ENCODE results near the gene PTPRG. TPM values are rescaled to one million over a fixed set of nuclear protein-coding genes. Genes with fewer than 3 reads are reported as not detected.

Gene PTPRG
- total RNA-seq, 2 experiments from 2014 or later: 0.03 to 0.05 TPM

- H3K36me3 ChIP-seq (ENCODE audit: insufficient read depth, low read length): no peaks in the 10 kb centered on the region
- no peaks in the 10 kb centered on the region for H3K27me3 ChIP-seq (ENCODE audit: control insufficient read depth in 1 of 2, insufficient read depth in 2 of 2, low read length in 2 of 2)
- Mint-ChIP-seq H3K9me3 (no peaks in the 10 kb centered on the region), H3K4me1 (ENCODE audit: low read depth) (no peaks in the 10 kb centered on the region), H3K27me3 (peaks cover 7% of the 10 kb centered on the region), H3K27ac (no peak overlapping the region), H3K4me3 (no peak overlapping the region), H3K36me3 (ENCODE audit: low read depth) (no peaks in the 10 kb centered on the region)
- H3K9me3 ChIP-seq (ENCODE audit: control insufficient read depth in 1 of 2, insufficient read depth in 1 of 2, low read length in 2 of 2): no peaks in the 10 kb centered on the region
- DNase-seq (no peak), ATAC-seq (ENCODE audit: poor library complexity) (no peak)
- no peak overlapping the region for H3K4me3 ChIP-seq (ENCODE audit: low read length)
- ChIA-PET CTCF (interaction anchor here (1.2 kb wide), 1 partner anchor 21 kb away, joined by 3 read pairs; no protein-coding TSS in a partner anchor), POLR2A (no interaction called here)
- no peak overlapping the region for H3K27ac ChIP-seq (ENCODE audit: low read depth in 1 of 2, low read length in 2 of 2)
- H3K4me1 ChIP-seq (ENCODE audit: insufficient read depth, low read length): no peaks in the 10 kb centered on the region
- no peak for TF ChIP-seq CTCF (IDR thresholded peaks at IDR 0.05)
- intact Hi-C loops (cut with DNase I, micrococcal nuclease): no loop called here
Measured at GRCh38 chr3:61960976-61961375, 399.6 kb downstream of the PTPRG start.

GRCh38 chr3:61961900-61962299, 400.5 kb downstream of the PTPRG start:
- no peak overlapping the region for H3K27ac Mint-ChIP-seq
- CTCF ChIA-PET: no interaction called here
- no peak overlapping the region for H3K4me3 ChIP-seq (ENCODE audit: low read length)

GRCh38 chr3:61964566-61964965, 403.2 kb downstream of the PTPRG start:
- no peak overlapping the region for H3K4me3 ChIP-seq (ENCODE audit: low read length)

More at GRCh38 chr3:61961900-61962299, 400.5 kb downstream of the PTPRG start:
- no peaks in the 10 kb centered on the region for H3K9me3 Mint-ChIP-seq
- Histone ChIP-seq H3K27me3 (ENCODE audit: control insufficient read depth in 1 of 2, insufficient read depth in 2 of 2, low read length in 2 of 2) (no peaks in the 10 kb centered on the region), H3K4me1 (ENCODE audit: insufficient read depth, low read length) (no peaks in the 10 kb centered on the region), H3K27ac (ENCODE audit: low read depth in 1 of 2, low read length in 2 of 2) (no peak overlapping the region), H3K9me3 (ENCODE audit: control insufficient read depth in 1 of 2, insufficient read depth in 1 of 2, low read length in 2 of 2) (no peaks in the 10 kb centered on the region), H3K36me3 (ENCODE audit: insufficient read depth, low read length) (no peaks in the 10 kb centered on the region)
- ATAC-seq (ENCODE audit: poor library complexity) (no peak), DNase-seq (no peak)
- no peak for TF ChIP-seq CTCF (IDR thresholded peaks at IDR 0.05)
- H3K4me1 Mint-ChIP-seq (ENCODE audit: low read depth): no peaks in the 10 kb centered on the region
- POLR2A ChIA-PET: no interaction called here
- peaks cover 7% of the 10 kb centered on the region for H3K27me3 Mint-ChIP-seq
- H3K36me3 Mint-ChIP-seq (ENCODE audit: low read depth): no peaks in the 10 kb centered on the region
- no peak overlapping the region for H3K4me3 Mint-ChIP-seq
- intact Hi-C loops (cut with DNase I, micrococcal nuclease): no loop called here

More at GRCh38 chr3:61964566-61964965, 403.2 kb downstream of the PTPRG start:
- POLR2A ChIA-PET: no interaction called here
- H3K4me3 Mint-ChIP-seq: no peak overlapping the region
- no peaks in the 10 kb centered on the region for H3K9me3 ChIP-seq (ENCODE audit: control insufficient read depth in 1 of 2, insufficient read depth in 1 of 2, low read length in 2 of 2)
- H3K27ac Mint-ChIP-seq: no peak overlapping the region
- H3K27ac ChIP-seq (ENCODE audit: low read depth in 1 of 2, low read length in 2 of 2): no peak overlapping the region
- H3K36me3 Mint-ChIP-seq (ENCODE audit: low read depth): no peaks in the 10 kb centered on the region
- TF ChIP-seq CTCF (IDR thresholded peaks at IDR 0.05): no peak
- no peaks in the 10 kb centered on the region for H3K4me1 Mint-ChIP-seq (ENCODE audit: low read depth)
- intact Hi-C loops (cut with DNase I, micrococcal nuclease): no loop called here
- no peak for ATAC-seq (ENCODE audit: poor library complexity)
- H3K27me3 Mint-ChIP-seq: peaks cover 7% of the 10 kb centered on the region
- no peaks in the 10 kb centered on the region for H3K27me3 ChIP-seq (ENCODE audit: control insufficient read depth in 1 of 2, insufficient read depth in 2 of 2, low read length in 2 of 2)
- no peaks in the 10 kb centered on the region for H3K4me1 ChIP-seq (ENCODE audit: insufficient read depth, low read length)
- no peaks in the 10 kb centered on the region for H3K36me3 ChIP-seq (ENCODE audit: insufficient read depth, low read length)
- DNase-seq: no peak
- CTCF ChIA-PET: no interaction called here
- no peaks in the 10 kb centered on the region for H3K9me3 Mint-ChIP-seq

All from CD4-positive, alpha-beta T cell (primary cell).